Testis (tissue), 2 donors: ENCODE results near the gene ZNF579.

Source experiments
- POLR2A ChIP-seq: fragments of 450-650 bp; IDR thresholded peaks from one replicate; pipeline ENCODE4 v1.6.1; 2017; ENCODE audit warnings: antibody characterized with exemption, mild to moderate bottlenecking, moderate library complexity
- TF ChIP-seq, protein P1 (sequence below), 3 experiments: fragments of 450-650 bp in 2 of 3; fragments of 200-600 bp in 1 of 3; sonication (generic) in 1 of 3; IDR thresholded peaks; one replicate each; pipeline ENCODE4 v1.5.1; 2016 to 2019; ENCODE audit warnings: antibody characterized with exemption in 3 of 3, mild to moderate bottlenecking in 2 of 3, moderate library complexity in 1 of 3

DNA sequence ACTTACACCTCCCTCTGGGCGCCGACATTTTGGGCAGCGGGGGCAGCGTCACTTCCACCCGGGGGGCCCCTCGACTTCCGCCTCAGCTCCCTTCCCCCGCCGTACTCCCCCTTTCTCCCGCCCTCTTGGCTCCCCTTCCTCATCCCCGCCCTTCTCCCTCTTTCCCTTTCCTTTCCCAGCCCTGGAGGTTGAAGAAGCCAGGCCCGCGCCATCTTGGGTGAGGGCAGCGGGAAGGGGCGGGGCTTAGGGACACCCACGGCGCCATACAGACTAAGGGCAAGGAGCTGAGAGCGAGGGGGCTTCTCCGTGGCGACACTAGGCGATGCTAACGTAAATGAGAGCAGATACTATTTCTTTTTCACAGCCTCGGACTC is 18.8 kb upstream of the ZNF579 start, which contains the start of gene FIZ1:
- no peak for TF ChIP-seq POLR2A
- TF ChIP-seq, protein P1, sequence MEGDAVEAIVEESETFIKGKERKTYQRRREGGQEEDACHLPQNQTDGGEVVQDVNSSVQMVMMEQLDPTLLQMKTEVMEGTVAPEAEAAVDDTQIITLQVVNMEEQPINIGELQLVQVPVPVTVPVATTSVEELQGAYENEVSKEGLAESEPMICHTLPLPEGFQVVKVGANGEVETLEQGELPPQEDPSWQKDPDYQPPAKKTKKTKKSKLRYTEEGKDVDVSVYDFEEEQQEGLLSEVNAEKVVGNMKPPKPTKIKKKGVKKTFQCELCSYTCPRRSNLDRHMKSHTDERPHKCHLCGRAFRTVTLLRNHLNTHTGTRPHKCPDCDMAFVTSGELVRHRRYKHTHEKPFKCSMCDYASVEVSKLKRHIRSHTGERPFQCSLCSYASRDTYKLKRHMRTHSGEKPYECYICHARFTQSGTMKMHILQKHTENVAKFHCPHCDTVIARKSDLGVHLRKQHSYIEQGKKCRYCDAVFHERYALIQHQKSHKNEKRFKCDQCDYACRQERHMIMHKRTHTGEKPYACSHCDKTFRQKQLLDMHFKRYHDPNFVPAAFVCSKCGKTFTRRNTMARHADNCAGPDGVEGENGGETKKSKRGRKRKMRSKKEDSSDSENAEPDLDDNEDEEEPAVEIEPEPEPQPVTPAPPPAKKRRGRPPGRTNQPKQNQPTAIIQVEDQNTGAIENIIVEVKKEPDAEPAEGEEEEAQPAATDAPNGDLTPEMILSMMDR (IDR thresholded peaks at IDR 0.05), result no peak
